Activated CD4-positive, alpha-beta T cell treated with anti-CD3 and anti-CD28 coated beads, Interleukin-2, amount 50 U/mL, for 1 hour (primary cell): ENCODE data around the gene PCYOX1L.

ENCODE experiments used
- DNase-seq: peaks from one replicate; pipeline ENCODE4 v3.0.0-alpha.2; 2020

Gene PCYOX1L

DNA sequence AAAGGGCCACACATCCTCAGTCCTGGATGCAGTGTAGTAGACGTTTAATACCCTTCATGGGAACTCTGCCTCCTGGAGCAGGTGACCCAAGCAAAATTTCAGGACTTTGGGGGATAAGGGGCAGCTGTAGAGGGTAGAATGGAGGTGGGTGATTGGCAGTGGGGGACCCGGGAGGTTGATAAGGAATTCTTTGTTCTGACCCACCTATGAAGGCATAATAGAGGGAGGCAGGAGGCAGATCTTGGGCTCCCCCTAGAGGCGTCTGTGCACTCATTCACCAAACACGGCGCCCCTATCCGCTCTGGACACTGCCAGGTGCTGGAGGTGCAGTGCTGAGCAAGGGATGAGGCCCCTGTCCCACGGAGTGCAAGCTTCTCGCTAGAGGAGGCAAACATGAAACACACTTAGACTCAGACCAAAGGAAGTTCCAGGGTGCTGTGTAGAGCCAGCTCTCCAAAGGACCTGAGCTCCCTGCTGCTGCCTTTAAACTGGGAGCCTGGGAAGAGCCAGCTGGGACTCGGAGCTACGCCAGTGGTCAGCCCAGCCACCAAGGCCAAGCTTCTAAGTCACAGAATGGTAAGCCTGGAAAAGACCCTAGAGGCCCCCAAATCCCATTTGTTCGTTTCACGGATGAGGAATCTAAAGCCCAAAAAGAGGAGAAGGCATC lies 13.6 kb downstream of the PCYOX1L start:
- DNase-seq, result peak; percentile 69

- DNase-seq, result no peak
These were observed 14.4 kb downstream of the PCYOX1L start for GRCh38 chr5:149372076-149372795.

- no peak for DNase-seq
These were observed 15.1 kb downstream of the PCYOX1L start for GRCh38 chr5:149372932-149373331.

GRCh38 chr5:149374303-149374702 lies 16.5 kb downstream of the PCYOX1L start:
- no peak for DNase-seq

- DNase-seq, result no peak
These were observed 17.0 kb downstream of the PCYOX1L start for GRCh38 chr5:149374801-149375200.

DNA sequence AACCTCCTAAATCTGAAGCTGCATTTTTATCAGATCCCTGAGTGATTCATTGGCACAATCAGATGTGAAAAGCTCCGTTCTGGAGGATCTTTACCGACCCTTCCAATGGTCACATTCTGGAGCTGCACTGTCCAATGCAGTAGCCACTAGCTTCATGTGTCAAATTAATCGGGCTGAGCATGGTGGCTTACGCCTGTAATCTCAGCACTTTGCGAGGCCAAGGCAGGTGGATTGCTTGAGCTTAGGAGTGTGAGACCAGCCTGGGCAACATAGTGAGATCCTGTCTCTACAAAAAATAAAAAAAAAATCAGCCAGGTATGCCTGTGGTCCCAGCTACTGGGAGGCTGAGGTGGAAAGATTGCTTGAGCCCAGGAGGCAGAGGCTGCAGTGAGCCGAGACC lies 17.6 kb downstream of the PCYOX1L start:
- DNase-seq, result no peak

DNA sequence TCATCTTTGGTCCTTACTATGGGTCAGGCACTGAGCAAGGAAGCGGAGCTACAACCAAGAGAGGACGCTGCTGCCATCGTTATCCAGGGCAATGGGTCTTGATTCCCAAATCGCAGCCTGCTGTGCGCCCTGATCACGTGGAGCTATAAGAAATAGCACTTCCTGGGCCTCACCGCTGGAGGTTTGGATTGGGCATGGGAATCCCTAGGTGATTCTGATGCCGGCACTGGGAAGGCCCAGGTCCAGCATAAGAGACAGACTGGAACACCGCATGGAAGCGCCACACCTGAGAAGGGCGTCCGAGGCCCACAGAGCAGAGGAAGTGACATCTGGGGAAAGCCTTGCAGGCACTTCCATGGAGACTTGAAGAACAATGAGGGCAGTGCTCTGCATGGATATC lies 18.3 kb downstream of the PCYOX1L start:
- DNase-seq, result no peak

- no peak for DNase-seq
These were observed 19.0 kb downstream of the PCYOX1L start for GRCh38 chr5:149376711-149377447.

DNA sequence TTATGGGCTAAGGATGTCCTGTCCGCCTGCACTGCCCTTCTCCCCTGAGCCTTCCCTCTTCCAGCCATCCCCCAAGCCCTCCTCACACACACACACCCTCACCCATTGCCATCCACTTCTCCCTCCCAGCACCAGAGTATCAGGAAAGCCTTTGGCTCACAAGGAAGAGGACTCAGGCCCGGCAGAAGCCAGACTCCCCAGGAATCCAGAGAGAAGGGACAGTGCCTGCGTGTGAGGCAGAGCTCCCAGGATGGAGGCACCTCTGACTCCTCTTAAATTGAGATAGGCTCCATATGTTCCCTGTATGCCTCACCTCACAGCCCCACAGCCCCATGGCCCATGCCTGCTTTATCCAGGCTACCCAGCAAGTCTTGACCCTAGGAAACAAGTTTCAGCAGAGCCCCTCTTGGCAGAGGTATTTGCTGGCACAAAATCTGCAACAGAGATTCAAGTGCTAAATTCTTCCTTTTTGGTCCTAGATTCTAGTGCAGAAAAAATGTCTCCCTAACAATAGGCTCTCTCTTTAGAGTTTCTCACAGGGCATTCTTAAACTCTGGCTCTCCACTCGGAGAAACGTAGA lies 20.5 kb downstream of the PCYOX1L start:
- DNase-seq, result no peak

DNA sequence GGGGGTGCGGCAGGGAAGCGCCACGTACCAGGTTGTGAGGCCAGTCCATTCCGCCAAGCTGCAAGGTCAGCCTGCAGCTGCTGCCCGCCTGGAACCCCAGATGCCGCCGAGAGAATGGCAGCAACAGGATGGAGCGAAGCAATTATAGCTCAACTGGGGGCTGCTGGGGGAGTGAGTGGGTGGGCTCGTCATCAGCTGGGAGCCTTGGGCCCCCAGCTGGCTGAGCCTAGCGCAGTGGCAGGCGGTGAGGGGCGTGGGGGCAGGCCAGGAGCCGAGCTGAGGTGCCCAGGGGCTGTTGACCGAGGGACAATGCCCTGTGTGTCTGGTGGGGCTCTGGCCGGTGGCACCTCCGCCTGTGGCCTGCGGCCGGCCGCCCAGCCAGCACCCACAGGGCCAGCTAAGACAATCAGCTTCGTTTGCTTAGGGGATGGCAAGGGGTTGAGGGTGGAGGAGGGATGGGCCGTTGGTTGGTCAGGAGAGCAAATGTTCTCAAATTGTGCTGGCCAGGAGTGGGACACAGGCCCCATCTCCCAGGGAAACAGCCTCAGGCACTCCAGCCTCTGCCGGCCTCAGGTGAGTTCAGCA lies 21.4 kb downstream of the PCYOX1L start, which contains the start of gene IL17B:
IL17B (minus strand) TSS at position 116 of the 585 bp plus-strand sequence; CDS start at position 49, 67 bp downstream.
- no peak for DNase-seq

GRCh38 chr5:149379818-149380374 lies 22.1 kb downstream of the PCYOX1L start:
- DNase-seq, result no peak

GRCh38 chr5:149380466-149381121 lies 22.7 kb downstream of the PCYOX1L start:
- DNase-seq, result no peak

DNA sequence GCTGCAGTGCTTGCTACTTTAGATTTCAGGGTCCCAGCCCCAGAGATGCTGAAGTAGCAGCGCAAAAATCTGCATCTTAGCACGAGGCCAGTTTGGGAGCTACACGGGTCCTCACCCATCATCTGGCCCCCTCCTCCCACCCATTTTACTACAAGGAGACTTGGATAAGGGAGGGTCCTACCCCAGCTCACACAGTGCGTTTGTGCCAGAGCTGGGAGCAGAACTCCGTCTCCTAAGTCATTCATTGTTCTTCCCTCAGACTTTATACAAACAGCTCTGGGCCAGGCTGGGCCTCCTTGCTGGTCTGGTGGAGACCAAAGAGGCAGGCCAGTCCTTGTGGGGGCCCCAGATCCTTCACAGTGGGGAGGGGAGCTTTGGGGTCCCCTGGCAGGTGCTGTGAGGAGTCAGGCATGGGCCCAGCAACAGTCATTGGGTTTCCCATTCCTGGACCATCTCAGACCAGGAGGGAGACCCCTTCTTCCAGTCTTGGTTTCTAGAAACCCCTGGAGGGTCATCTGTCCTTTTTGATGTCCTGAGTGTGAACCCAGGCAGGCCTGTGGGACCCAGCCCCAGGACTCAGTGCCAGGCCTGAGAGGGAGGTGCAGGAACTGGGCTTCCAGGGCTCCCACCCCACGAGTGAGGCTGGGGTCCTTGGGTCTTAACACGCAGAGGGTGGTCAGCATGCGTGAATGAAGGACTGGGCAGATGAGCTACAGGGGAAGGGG lies 23.6 kb downstream of the PCYOX1L start:
- DNase-seq, result no peak

DNA sequence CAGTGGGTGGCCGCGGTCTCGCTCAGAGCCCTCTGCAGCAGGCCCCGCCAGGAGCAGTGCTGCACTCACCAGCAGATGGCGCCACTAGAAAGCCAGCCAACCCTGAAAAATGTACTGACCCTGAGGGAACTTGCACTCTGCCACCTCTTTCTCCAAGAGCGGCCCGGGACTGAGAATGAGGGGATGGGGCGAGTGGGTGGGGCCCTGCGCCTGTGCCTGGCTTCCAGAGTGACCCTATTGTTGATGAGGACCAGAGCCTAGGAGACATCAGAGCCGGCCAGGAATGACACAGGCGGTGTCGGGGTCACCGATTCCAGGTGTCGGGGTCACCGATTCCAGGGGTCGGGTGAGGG lies 24.1 kb downstream of the PCYOX1L start:
- DNase-seq, result peak; percentile 73

DNA sequence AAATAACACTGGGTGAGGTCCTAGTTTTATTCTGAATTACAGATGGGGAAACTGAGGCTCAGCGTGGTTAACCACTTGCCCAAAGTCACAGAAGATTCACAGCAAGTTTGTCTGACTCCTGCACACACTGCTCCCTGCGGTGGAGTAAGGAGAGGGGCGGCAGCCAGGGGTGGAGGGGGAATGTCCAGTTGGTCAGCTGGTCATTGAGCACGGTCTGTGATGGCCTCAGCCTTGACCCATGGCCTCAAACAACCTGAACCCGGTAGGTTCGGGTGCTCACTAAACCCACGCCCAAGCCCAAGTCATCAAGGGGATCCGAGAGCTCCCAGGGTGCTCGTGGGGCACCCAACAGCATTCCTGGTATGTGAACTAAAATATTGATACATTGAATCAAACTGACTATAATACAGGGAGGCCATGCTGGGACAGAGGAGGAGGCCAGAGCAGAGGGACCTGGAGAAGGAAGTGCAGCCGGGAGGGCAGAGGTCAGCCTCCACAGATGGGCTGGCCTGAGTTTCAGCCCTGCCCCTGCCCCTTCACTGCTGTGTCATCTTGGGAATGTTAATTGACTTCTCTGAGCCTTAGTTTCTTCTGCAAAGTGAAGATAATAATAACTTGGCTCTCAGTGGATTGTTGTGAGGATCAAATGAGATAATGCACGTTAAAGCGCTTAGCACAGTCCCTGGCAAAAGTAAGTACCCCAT lies 24.8 kb downstream of the PCYOX1L start:
- DNase-seq, result no peak

DNA sequence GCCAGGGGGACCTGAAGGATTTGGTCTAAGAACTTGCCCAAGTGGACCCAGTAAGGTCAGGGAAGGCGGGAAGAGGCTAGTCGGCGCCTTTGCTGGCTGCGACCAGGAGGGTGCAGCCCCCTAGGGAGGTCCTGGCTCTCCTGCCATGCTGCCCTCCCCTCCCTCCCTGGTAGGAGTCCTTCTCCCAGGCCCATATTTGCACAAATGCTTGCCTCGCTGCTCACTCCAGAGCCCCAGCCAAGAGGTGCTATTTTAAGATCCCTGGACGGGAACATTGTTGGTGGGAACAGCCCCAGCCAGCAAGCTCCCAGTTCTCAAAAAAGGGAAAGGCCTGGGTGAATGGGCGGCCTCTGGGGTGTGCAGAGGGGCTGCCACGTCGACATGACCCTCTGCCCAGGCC lies 25.6 kb downstream of the PCYOX1L start:
- no peak for DNase-seq

DNA sequence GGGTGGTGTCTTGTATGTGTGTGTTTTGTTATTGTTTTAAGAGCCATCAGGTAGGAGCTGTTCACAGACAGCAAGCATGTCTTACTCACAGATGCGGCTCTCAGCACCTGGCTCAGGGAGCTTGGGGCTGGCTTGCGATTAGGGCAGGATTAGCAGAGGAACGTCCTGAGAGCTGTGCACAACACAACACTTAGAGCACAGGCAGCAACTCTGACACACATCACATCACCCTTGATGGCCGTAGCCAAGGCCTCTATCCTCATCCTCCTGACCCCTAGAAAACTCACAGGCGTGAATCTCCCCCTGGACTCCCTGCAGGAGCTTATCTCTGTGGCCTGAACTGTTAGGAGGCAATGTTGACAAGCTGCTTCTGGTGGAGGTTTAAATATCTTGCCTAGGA lies 28.3 kb downstream of the PCYOX1L start:
- no peak for DNase-seq

GRCh38 chr5:149387081-149387631 lies 29.3 kb downstream of the PCYOX1L start:
- no peak for DNase-seq

- no peak for DNase-seq
These were observed 30.1 kb downstream of the PCYOX1L start for GRCh38 chr5:149387982-149388381.

DNA sequence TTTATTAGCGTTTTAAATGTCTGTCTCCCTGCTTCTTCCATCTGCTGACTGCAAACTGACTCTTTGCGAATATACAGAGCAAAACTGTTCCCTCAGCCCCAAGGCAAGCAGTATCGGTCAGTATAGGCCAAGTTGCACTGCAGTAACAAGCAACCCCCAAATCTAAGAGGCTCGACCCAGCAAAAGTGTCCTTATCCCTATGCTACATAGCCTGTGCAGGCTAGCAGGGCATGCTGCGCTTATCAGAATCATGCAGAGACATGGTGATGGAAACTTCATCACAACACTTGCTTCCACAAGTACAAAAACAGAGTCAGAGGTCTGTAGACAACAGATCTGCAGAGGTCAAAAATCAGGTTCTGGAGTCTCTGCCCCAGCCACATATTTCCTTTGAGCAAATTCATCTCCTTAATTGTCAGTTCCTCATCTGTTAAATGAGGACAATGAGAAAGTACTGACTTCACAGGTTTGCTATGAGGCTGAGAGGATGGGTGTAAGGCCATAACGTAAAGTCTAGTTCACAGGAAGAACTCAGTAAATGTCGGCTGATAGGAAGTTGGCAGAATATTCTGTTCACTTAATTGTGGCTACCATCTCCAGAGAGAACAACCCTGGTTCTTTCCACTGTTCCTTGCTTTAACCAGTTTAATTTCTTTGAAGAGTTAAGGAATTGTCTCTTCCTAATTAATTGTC lies 30.8 kb downstream of the PCYOX1L start:
- no peak for DNase-seq
